ENCODE results near the gene PPT2.

DNA sequence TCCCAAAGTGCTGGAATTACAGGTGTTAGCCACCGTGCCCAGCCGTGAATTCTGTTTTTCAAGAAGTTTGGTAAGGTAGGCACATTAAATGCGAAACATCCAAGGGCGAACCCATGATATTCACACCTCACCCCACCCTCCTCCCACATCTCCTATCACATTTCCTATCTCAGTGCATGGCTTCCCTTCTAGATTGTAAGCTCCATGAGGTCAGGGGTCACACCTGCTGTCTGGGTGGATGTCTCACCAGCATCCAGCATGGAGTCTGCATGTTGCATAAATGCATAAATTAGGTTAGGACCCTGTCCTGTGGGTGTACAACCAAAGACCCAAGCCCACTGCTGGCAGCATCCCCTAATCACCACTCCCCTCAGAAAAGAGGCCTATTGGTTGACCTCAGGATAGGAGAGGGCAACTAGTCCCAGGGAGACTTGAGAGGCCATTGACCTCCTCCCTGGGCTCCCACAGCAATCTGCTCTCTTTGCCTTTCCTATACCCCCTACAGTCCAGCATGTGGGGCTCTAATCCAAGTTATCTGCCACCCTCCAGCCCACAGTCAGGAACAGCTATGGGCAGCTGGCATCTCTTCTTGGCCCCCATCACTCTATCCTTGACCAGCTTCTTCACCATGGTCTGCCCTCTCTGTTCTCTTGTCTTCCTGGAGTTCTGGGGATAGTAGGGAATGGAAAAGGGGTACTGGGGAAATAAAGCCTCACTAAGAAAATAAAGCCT is 6.4 kb upstream of the PPT2 start:
- TF ChIP-seq, protein P1, sequence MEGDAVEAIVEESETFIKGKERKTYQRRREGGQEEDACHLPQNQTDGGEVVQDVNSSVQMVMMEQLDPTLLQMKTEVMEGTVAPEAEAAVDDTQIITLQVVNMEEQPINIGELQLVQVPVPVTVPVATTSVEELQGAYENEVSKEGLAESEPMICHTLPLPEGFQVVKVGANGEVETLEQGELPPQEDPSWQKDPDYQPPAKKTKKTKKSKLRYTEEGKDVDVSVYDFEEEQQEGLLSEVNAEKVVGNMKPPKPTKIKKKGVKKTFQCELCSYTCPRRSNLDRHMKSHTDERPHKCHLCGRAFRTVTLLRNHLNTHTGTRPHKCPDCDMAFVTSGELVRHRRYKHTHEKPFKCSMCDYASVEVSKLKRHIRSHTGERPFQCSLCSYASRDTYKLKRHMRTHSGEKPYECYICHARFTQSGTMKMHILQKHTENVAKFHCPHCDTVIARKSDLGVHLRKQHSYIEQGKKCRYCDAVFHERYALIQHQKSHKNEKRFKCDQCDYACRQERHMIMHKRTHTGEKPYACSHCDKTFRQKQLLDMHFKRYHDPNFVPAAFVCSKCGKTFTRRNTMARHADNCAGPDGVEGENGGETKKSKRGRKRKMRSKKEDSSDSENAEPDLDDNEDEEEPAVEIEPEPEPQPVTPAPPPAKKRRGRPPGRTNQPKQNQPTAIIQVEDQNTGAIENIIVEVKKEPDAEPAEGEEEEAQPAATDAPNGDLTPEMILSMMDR (IDR thresholded peaks at IDR 0.05; ENCODE audit: insufficient read depth, low read length), result no peak
- TF ChIP-seq SPI1 (IDR thresholded peaks at IDR 0.05; ENCODE audit: borderline replicate concordance, low read depth), result no peak
- TF ChIP-seq POLR2AphosphoS5 (IDR thresholded peaks at IDR 0.05; ENCODE audit: low read depth), result no peak
- TF ChIP-seq GABPA (IDR thresholded peaks at IDR 0.05; ENCODE audit: low read depth), result no peak
